Measurements from ENCODE around the gene NKX2-4. TPM values are rescaled to one million over a fixed set of nuclear protein-coding genes. Genes with fewer than 3 reads are reported as not detected.

NKX2-4 gene
- 0.13 and 0.15 TPM in 2 replicates for total RNA-seq (2021)
- long read RNA-seq, result 0 reads

DNA sequence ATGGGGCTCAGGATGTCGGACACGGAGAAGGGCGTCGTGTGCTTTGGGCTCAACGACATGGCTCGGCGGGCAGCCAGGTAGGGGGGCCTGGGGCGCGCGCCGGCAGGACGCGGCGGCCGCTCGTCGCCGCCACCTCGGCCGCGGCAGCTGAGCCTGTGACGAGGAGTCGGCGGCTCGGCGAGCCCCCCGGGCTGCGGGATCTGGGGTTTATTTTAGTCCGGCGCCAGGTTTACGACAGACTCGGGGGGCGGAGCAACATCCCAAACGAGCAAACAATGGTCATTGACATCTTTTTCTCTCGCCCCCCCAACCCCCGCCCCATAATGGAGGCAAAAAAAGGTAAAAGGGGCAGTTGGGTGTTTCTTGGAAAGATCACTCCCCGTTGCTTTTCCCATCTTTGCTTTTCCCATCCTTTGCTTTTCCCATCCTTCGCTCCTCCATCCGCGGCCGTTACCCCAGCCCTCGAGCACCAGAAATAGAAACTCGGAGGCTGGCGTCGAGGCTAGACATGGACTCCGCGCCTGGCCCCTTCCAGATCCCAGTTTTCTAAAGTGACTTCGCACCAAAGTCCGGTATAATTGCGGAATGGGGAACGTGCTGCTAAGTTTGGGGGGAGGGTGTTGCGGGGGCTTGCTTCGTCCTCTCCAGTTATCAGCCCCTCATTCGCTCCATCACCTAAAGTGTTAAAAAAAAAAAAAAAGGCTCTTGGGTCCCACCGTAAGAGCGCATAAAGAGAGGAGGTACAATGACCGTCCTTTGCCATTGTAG is at the start of gene NKX2-4:
Gene NKX2-4, minus strand, starts transcription at position 186 of the 768 bp plus-strand sequence. Its CDS starts 127 bp downstream, at position 59.
- Histone ChIP-seq H3K79me1 (ENCODE audit: insufficient read depth, low read depth, low read length, poor library complexity, severe bottlenecking) (no peaks in the 10 kb centered on the region), H2BK12ac (ENCODE audit: insufficient read length, low read depth, low read length) (no peak within 1 kb of the TSS), H3T11ph (ENCODE audit: low read length) (no peak within 1 kb of the TSS), H4K5ac (ENCODE audit: insufficient read length, low read depth, low read length) (no peak within 1 kb of the TSS), H3K27me3 (ENCODE audit: insufficient read depth, low read length) (peaks cover 45% of the 10 kb centered on the region), H3K23me2 (ENCODE audit: insufficient read length, low read depth, low read length, poor library complexity, severe bottlenecking) (no peaks in the 10 kb centered on the region), H3K9ac (ENCODE audit: extremely low read depth, insufficient read length, low read length) (no peak within 1 kb of the TSS), H4K91ac (ENCODE audit: insufficient read length, low read depth, low read length) (no peak within 1 kb of the TSS), H3K23ac (ENCODE audit: insufficient read length, low read depth, low read length) (no peak within 1 kb of the TSS), H2BK20ac (ENCODE audit: low read depth, low read length, poor library complexity, severe bottlenecking) (no peak within 1 kb of the TSS), H3K14ac (ENCODE audit: insufficient read depth, low read length) (no peak within 1 kb of the TSS; the same call in 1 of the 2 replicates), H4K20me1 (ENCODE audit: control insufficient read depth, insufficient read depth, insufficient read length) (no peaks in the 10 kb centered on the region), H4K8ac (replicated peaks; ENCODE audit: insufficient read length, low read depth, low read length) (no peak within 1 kb of the TSS), H2BK120ac (ENCODE audit: low read depth, low read length, poor library complexity, severe bottlenecking) (no peak within 1 kb of the TSS), H2AFZ (ENCODE audit: low read length) (no peak within 1 kb of the TSS), H3K27ac (ENCODE audit: insufficient read length, low read depth, low read length) (no peak within 1 kb of the TSS), H3K4ac (ENCODE audit: low read depth, low read length) (no peak within 1 kb of the TSS), H3K18ac (ENCODE audit: insufficient read length, low read depth, low read length) (no peak within 1 kb of the TSS), H2BK5ac (ENCODE audit: insufficient read length, low read length) (no peak within 1 kb of the TSS), H2AK5ac (ENCODE audit: insufficient read length, low read length) (no peak within 1 kb of the TSS), H3K79me2 (ENCODE audit: insufficient read depth, low read length) (no peaks in the 10 kb centered on the region), H3K9me3 (ENCODE audit: control insufficient read depth, low read depth, low read length) (no peaks in the 10 kb centered on the region), H3K4me1 (ENCODE audit: insufficient read depth, low read length) (no peaks in the 10 kb centered on the region), H2BK15ac (ENCODE audit: low read depth, low read length) (no peak within 1 kb of the TSS; the same call in 1 of the 2 replicates), H3K4me2 (ENCODE audit: insufficient read depth, insufficient read length, low read length) (peak within 1 kb of the TSS; percentile 56), H3K56ac (ENCODE audit: insufficient read length, low read depth, low read length) (no peak within 1 kb of the TSS)
- Mint-ChIP-seq H3K36me3 (ENCODE audit: insufficient read depth in 1 of 3, low read depth in 3 of 3) (no peaks in the 10 kb centered on the region; a peak in 2 of 7 replicates), H3K4me1 (peaks cover 5 to 12% of the 10 kb centered on the region in 2 experiments), H3K4me3 (peak within 1 kb of the TSS; percentile 51 to 76), H3K9me3 (peaks cover 0 to 4% of the 10 kb centered on the region in 2 experiments; a peak in 2 of 5 replicates), H3K27ac (no peak within 1 kb of the TSS), H3K27me3 (ENCODE audit: low read depth) (peaks cover 92% of the 10 kb centered on the region)
- WGBS (ENCODE audit: extremely low coverage, insufficient read length, low lambda C conversion rate), result no CpG with 5 or more reads among the region's 57 CpGs
- TF ChIP-seq, protein P1, sequence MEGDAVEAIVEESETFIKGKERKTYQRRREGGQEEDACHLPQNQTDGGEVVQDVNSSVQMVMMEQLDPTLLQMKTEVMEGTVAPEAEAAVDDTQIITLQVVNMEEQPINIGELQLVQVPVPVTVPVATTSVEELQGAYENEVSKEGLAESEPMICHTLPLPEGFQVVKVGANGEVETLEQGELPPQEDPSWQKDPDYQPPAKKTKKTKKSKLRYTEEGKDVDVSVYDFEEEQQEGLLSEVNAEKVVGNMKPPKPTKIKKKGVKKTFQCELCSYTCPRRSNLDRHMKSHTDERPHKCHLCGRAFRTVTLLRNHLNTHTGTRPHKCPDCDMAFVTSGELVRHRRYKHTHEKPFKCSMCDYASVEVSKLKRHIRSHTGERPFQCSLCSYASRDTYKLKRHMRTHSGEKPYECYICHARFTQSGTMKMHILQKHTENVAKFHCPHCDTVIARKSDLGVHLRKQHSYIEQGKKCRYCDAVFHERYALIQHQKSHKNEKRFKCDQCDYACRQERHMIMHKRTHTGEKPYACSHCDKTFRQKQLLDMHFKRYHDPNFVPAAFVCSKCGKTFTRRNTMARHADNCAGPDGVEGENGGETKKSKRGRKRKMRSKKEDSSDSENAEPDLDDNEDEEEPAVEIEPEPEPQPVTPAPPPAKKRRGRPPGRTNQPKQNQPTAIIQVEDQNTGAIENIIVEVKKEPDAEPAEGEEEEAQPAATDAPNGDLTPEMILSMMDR (conservative IDR thresholded peaks at IDR 0.05), result no peak
- peak; percentile 47 for DNase-seq

Data from H9 (cell line).